ACHN (cell line): ENCODE data around the gene TGFBR1.
"Not testable (repeated sequence)": the region's sequence is repeated elsewhere in the genome, so short reads cannot be mapped to it uniquely, and the experiment has no call there.

Experiments used
- DNase-seq: peaks from one replicate; pipeline ENCODE4 v3.0.0-alpha.2; 2015
- in situ Hi-C: cut with HindIII; loops from 2 replicates; pipeline ENCODE4 v1.10.0; 2017; ENCODE audit warnings: low sequenced_read_pairs, low pct_ligation_motif_present, low pct_unique_long_range_greater_than_20kb

TGFBR1 gene

DNA sequence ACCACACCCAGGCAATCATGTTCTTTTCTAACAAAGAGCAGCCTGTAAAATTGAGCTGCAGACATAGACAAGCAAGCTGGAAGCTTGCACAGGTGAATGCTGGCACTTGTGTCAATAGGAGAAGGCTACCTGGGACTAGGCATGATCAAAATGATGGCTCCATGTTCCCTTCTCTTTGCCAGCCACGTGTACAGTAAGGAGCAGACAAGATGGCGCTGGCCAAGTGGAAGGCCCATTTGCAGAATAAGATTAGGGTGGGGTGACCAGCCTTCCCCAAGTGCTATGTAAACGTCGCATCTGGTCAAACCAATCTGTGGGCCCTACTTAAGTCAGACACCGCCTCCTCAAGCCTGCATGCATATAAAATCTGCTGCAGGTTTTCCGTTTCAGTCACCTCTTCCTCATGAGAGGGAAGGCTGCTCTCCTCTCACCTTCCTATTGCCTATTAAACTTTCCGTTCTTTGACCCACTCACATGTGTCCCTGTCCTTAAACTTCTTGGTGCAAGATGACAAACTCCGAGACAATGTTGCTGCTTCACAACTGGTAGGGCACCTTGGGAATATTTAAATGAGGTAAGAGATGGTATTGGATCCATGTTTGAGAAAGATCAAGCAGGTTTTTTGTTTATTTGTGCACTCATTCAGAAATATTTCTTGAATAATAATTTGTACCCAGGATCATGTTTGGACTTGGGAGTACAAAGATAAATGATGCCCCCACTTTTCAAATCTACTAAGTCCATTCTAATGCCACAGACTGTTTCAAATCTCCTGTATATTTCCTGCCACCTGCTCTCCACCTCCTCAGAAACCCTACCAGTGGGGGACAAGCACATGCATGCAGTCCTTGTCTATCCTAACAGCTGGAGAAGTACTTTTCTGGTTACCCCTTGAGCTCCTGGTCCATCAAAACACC is 30.7 kb upstream of the TGFBR1 start:
- no peak for DNase-seq
- in situ Hi-C loops: no loop called here

DNA sequence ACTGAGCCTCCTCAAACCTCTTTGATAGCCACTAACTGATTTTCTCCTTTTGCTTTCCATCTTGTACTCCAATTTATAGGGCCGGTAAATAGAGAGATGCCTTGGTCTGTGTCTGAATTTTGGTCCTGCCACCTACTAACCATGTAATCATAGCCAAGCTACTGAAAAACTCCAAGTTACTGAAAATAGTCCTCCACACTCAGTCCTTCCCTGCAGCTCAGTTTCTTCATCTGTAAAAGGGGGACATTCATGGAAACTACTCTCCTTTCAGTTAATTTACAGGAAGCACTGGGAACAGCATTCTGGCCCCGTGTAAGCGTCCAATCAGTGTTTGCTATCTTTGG is 30.0 kb upstream of the TGFBR1 start:
- in situ Hi-C loops: no loop called here

DNA sequence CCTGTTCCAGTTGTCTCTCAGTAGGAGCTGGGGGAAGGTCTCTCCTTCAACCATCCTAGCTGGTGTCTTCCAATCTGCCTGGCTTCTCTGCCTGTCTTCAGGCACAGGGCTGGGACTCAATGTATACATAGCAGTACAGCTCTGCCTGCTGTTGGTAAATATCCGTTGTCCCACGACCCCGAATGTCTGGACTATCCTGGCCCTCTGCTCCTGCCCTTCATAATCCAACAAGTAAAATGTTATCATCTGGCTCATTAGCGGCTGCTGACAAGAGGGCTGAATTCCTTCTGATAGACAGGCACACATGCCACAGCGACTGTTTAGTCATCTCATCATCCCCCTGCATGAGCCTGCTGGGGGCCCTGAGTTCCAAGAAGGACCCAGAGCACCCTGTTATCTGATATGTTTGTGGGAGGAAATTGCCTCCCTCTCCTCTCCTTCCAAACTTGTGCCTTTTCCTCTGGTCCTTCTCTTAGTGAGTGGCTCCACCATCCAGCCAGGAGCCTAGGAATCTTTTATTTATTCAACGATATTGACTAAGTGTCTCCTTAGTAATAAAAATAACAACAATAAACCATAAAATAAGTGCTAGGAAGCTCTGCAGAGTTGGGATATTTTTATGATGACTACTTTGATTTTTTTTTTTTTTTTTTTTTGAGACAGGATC is 29.5 kb upstream of the TGFBR1 start:
- no peak for DNase-seq
- in situ Hi-C loops: no loop called here

More for the DNA sequence above, 30.0 kb upstream of the TGFBR1 start:
- no peak for DNase-seq

DNA sequence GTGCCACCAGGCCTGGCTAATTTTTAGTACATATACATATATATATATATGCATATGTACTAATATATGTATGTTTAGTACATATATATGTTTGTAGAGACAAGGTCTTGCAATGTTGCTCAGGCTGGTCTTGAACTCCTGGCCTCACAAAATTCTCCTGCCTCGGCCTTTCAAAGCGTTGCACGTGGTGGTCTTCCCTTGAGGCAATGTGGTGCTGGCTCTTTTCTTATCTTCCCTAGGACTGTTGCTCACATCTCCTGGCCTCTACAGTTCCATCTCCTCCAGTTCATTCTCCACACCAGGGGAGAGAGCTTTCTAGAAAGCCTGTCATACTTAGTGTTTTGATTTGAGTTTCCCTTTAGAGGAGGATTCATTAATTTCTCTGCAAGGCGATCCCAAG is 28.9 kb upstream of the TGFBR1 start:
- in situ Hi-C loops: no loop called here
- DNase-seq: no peak

DNA sequence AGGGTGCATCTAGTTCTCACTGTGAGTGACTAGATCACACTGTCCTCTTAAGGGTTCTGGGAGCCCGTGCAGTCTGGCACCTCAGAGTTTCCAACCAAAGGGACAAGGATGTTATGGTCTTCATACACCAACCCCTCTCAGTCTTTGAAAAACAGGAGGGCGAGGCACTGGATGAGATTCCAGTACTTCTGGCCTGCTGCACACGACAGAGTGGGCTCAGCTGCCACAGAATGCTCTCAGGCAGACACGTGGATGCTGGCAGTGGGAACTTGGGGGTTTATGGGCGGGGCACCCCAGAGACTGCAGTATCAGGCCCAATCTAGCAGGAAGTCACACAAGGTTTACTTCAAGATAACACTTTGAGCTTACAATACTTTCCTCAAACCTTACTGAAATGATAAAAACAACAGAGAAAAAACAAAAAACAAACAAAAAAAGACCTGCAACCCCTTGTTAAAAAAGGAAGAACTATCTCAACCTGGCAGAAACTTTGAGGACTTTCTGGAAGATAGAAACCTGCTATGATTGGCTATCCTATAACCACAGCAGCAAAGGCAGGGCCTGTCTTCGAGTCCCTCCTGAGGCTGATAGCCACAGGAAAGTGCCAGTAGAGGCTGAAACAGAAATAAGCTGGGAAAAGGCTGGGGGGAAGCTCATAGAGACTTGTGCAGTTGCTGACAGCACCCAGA is 28.3 kb upstream of the TGFBR1 start:
- no peak for DNase-seq
- in situ Hi-C loops: no loop called here

DNA sequence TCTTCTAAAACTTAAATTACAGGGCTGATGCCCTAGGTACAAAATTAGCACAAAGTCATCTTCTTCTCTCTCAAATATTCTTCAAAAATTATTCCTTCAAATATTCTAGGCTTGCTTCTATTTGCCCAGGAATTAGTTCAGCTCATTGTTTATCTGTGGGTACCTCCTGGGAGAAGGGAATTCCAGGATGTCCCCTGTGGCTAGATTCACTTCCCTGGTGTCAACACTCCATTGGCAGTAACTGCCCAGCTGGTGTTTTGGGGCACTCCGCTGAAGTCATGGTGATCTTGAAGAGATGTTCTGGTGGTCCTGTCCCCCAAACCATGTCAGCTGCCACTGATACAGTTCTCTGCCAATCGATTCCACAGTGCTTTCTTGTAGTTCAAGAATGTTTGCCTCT is 26.2 kb upstream of the TGFBR1 start:
- in situ Hi-C loops: no loop called here

DNA sequence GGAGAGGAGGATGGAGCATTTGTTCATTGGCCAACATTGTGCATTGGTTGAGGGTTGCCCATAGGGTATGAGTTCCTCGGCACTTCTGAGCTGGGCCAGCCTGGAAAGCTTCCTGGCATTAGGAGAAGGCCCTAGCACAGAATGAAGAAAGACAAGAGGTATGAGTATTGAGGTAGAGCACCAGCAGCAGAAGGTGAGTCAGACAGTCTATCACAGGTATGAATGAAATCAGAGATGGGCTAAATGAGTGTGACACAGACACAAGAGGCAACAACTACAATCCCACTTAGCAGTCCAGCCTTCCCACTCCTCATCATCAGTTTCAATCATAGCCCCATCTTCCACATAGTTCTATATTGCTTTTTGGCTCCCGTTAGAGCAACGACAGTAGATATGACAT is 25.4 kb upstream of the TGFBR1 start:
- in situ Hi-C loops: no loop called here
- no peak for DNase-seq

More for the DNA sequence above, 26.2 kb upstream of the TGFBR1 start:
- DNase-seq: no peak

DNA sequence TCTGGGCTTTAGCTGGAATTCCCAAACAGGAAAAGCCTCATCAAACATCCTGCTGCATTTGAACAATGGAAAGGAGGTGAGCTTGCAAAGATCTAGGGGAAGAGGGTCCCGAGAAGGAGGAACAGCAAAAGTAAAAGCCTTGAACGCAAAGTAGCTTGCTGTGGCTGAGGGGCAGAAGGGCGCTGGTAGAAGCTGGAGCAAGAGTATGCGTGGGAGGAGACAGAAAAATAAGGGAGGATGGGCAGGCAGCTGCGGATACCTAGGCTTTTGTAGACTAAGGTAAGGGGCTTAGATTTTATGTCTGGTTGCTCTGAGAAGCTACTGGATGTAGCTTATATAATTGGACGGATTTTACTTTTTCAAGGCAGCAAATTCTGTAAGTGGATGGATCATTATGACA is 21.9 kb upstream of the TGFBR1 start:
- in situ Hi-C loops: no loop called here

DNA sequence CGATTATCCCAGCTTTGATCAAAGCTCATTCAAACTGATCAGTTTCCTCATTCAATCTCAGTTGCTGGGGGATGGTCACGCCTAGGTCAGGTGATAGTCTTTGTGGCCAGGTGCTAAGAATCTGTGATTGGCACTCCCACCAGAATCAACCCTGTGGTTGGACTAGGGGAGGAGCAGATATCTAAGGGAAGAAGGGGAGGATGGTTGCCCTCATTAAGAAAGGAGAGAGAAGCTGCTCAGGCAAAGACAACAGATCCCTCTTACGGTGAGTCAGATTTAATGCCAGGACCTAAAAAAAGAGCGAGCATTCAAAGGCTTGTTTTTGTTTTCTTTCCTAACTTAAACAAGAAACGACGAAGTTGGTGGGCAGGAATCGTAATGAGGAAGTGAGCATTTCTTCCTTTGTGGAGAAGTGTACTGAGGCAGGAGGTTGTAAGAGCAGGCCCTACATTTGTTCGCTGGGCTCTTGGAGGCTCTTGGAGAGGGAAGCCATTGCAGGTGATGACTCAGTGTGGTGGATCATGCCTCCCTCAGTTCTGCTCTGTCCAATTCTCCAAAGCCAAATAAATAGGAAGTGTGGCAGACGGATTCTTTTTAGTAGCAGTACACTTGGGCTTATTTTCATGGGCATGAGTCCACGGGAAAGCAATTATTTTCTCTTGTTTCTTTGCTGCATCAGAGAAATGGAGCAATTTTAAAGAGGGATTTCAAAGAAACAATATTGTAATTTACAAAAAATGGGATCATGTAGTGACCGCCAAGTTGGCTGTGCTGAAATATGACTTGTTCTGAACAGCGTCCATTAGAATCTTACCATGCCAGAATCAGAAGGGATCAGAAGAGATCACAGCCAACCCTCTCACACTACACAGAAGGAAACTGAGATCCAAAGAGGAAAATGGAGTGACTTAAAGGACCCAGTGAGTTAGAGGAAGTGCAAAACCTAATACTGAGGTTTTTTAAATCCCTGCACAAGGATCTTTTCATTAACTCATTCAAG is 18.7 kb upstream of the TGFBR1 start:
- no peak for DNase-seq
- in situ Hi-C loops: no loop called here

More for the DNA sequence above, 21.9 kb upstream of the TGFBR1 start:
- DNase-seq: no peak

DNA sequence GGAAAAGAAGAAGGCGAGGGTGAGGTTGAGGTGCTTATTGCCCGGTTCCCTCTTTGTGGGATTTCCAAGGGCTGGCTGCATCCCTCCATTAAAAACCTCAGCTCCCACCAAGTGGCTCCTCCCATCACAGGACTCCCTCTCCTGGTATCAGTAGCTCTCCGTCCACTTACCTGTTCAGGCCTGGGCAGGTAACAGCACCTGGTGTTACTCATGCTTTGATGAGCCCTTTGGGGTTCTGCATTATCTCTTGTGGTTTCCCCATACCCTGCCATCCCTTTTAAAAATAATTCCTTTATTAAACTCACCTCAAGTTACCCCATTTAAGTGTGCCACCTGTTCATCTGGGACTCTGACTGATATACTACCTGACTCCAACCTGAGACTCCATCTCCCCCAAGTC is 17.5 kb upstream of the TGFBR1 start:
- in situ Hi-C loops: no loop called here

DNA sequence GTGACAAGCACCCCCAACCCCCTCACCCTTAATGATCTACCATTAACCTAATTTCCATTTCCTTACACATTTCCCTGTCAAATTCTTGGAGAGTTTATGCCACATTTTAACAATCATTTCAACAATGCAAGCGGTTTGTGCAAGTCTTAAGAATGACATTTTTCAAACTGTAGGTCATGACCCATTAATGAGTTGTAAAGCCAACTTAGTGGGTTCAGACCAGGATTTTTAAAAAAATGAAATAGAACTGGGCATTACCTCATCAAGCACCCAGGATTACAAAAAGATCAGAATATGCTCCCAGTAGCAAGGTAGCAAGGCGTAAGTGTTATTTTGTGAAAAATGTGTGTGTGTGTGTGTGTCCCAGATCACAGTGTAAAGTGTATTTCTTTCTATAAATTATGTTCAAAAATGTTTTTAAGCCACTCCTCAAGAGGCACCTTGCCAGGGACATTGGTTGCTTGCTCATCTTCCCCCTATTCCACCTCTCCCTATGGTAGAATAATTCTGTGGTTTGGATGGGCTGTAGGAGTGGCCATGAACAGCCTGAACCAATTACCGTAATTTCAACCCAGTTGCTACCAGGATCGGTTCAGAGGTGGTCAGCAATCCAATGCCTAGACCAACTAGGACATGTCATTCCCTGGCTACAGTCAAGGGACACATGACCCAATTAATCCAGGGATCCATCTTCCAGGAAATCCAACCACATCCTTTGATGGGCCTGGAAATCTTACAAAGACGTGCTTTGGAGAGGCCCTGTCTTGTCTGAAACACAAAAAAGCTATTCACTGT is 14.4 kb upstream of the TGFBR1 start:
- no peak for DNase-seq
- in situ Hi-C loops: no loop called here

More for the DNA sequence above, 17.5 kb upstream of the TGFBR1 start:
- DNase-seq: no peak

DNA sequence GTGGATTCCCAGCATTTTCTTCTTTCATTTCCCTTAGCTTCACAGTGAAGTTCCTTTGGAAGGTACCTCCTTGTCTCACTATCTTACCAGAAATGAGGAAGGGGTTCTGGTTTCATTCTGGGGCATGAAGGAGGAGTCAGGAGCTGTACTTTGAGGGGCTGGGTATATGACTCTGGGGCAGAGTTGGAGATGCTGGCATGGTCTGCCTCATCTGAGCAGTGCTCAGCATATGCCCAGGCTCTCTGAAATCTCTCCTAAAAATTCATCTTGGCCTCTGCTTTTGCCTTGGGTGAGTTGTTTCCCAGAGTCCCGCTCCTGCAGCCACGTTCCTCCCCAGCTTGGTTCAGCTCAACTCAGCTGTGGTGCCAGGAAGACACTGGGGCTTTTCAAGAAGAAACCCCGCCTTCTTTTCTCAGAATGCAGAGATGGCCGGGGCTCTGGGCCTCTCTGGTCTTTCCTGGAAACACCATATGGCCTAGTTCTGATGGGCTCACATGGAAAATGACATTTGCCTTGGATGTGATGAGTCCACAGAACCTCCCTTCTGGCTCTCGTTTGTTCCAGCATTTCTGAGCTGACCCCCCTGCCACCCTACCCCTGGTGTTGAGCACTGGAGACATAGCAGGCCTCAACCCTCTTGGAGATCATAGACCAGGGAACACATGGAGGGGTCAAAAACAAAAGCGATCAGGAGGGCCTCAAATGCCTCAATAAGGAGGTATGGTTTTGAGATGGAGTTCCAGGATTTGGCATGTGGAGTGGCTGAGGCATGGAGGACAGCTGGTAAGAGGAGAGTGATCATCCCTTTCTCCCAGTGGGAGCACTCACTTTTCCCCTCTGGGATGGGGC is 12.0 kb upstream of the TGFBR1 start:
- in situ Hi-C loops: no loop called here
- DNase-seq: no peak

DNA sequence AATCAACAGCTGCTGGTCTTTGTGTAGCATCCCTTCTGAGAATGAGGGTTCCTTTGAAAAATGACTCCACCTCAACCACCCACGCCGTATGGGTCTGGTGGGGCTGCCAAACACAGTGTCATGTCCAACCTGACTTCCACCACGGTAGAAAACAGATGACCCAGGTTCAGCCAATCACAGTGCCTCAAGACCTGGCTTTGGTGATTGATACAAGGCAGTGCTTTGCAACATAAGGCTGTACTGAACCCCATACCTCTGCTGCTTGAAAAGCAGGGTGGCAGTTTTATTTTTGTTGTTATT is 11.5 kb upstream of the TGFBR1 start:
- DNase-seq: no peak
- in situ Hi-C loops: no loop called here

DNA sequence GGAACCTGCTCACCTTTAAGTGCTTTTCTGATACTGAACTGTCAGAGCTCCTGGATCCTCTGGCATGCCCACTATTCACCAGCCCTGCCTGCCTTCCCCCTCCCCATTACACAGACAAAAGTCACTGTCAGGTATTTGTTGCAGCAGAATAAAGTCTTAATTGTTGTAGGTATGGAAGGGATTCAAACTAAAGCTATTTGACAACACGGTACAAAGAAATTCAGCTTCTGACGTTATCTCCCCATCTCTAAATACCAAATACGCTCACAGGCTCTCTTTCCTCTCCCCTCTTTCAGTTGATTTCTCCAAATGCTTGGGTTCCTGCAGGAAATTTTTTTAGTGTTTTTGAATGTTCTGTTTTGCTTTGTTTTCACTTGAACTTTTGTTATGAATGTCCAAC is 9.3 kb upstream of the TGFBR1 start:
- in situ Hi-C loops: no loop called here
- DNase-seq: no peak

DNA sequence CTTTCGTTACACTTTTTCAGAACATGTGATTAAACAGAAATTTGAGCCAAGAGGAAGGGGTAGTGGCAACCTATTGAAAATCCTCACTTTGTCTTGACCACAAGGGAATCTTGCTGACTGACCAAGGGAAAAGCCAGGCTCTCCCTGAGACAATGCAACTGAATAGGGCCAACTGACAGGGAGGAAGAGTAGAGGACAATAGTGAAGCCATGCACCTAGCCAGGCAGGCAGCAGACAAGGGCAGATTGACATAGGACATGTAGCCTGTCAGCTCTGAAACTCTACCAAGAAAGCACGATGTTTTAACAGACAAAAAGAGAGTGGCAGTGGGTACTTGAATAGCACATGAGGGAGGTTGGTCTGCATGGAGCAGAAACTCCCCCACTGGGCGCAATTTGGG is 8.5 kb upstream of the TGFBR1 start:
- no peak for DNase-seq
- in situ Hi-C loops: no loop called here

DNA sequence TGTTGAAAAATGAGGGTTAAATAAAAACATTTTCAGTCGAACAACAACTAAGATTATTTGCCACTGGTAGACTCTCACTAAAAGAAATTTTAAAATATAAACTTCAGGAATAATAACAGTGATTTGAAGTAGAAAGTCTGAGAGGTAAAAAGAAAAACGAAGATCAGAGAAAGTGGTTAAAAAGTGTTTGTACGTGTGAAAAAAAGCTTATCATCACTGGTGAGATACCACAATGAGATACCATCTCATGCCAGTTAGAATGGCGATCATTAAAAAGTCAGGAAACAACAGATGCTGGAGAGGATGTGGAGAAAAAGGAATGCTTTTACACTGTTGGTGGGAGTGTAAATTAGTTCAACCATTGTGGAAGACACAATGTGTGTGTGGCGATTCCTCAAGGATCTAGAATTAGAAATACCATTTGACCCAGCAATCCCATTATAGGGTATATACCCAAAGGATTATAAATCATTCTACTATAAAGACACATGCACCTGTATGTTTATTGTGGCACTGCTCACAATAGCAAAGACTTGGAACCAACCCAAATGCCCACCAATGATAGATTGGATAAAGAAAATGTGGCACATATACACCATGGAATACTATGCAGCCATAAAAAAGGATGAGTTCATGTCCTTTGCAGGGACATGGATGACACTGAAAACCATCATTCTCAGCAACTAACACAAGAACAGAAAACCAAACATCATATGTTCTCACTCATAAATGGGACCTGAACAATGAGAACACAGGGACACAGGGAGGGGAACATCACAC is 4.9 kb upstream of the TGFBR1 start:
- in situ Hi-C loops, DNase-seq: not testable (repeated sequence)
